Thoracic aorta endothelial cell (primary cell): Measurements from ENCODE around the gene FOXL2NB. TPM values are rescaled to one million over a fixed set of nuclear protein-coding genes. Genes with fewer than 3 reads are reported as not detected.

Experiments
- total RNA-seq: library from RNA; depleted of rRNA; stranded (reverse); fragments of >200 nt; gene quantifications from 2 replicates; pipeline ENCODE4 v1.2.3, GENCODE V29; 2012

FOXL2NB gene
- 0.13 and 0.14 TPM in 2 replicates for total RNA-seq

GRCh38 chr3:138946663-138947494 is at the start of gene FOXL2NB, which contains the start of gene FOXL2:
TSS of gene FOXL2NB (plus strand) at chr3:138947217. CDS start at chr3:138947365, 148 bp downstream.
TSS of gene FOXL2 (minus strand) at chr3:138947137. CDS start at chr3:138946722, 415 bp downstream.

Other genes with a start within 250 kb of the FOXL2NB start
- gene PIK3CB, start 112.3 kb upstream of the FOXL2NB start, total RNA-seq = 37.0 and 41.4 TPM in 2 replicates
- gene FOXL2, start 80 bp upstream of the FOXL2NB start, total RNA-seq = 0.13 and 0.14 TPM in 2 replicates
- not detected in 2 replicates for gene PRR23A, start 59.1 kb downstream of the FOXL2NB start, total RNA-seq
- gene PRR23B, start 73.7 kb downstream of the FOXL2NB start, total RNA-seq = not detected in 2 replicates
- not detected in 2 replicates for gene PRR23C, start 97.7 kb downstream of the FOXL2NB start, total RNA-seq